Neuron (in vitro differentiated cells): ENCODE measurements around the gene SPRR1A.

ENCODE experiments used
- H2AFZ ChIP-seq: one replicate; pipeline ENCODE4 v1.6.1; 2013; ENCODE audit warnings: low read depth, mild to moderate bottlenecking, inconsistent platforms, low read length, moderate library complexity
- H3K27me3 ChIP-seq: one replicate; pipeline ENCODE4 v1.6.1; 2013; ENCODE audit warnings: low read length; ENCODE audit not compliant: insufficient read depth
- H3K36me3 ChIP-seq: one replicate; pipeline ENCODE4 v1.6.1; 2013; ENCODE audit warnings: low read length; ENCODE audit not compliant: insufficient read depth
- H3K4me1 ChIP-seq: one replicate; pipeline ENCODE4 v1.6.1; 2013; ENCODE audit warnings: low read length; ENCODE audit not compliant: insufficient read depth
- H3K4me3 ChIP-seq: 2 replicates; pipeline ENCODE4 v1.5.1; 2013; ENCODE audit warnings: mild to moderate bottlenecking, low read length, moderate library complexity
- H3K9me3 ChIP-seq: one replicate; pipeline ENCODE4 v1.6.1; 2013; ENCODE audit warnings: low read length

Gene SPRR1A, protein sequence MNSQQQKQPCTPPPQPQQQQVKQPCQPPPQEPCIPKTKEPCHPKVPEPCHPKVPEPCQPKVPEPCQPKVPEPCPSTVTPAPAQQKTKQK

DNA sequence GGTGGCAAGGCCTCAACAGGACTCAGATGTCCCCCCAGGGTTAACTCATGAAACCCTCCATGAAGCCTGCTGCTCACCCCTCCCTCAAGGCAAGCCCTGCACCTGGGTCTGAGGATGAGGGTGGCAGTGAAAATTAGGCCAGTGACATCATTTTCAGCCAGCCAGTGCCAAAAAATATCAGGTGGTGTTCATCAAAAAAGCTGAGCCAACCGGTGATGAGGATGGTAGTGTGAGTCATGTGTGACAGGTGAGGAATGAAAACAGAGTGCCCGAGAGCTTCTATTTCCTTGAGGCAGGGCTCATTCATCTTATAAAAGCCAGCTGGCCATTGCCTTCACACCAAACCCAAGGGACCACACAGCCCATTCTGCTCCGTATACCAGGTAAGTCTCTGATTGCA, at the start of gene SPRR1A:
SPRR1A (plus strand) TSS at position 339 of the 400 bp plus-strand sequence. CDS start 1,150 bp downstream, outside the sequence.
- Histone ChIP-seq H3K4me3 (no peak within 1 kb of the TSS), H3K9me3 (no peaks in the 10 kb centered on the region), H3K36me3 (no peaks in the 10 kb centered on the region), H2AFZ (no peak within 1 kb of the TSS), H3K27me3 (no peaks in the 10 kb centered on the region), H3K4me1 (no peaks in the 10 kb centered on the region)

DNA sequence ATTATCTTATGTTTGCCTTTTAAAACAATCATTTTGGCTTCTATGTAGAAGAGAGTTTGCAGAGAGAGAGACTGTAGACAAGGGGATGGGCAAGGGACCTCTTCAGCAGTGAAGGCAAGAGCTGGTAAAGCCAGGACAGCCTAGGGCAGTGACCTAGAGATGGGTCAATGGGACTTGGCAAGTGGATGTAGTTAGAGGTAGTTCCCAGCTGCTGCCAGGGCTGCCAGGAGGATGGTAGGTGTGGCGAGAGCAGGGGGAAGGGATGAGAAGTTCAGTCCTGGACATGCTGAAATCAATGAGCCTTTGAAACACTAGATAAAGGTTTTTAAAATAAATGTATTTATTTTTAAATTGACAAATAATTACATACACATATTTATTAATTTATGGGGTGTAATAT, 43.3 kb upstream of the SPRR1A start:
- no peaks in the 10 kb centered on the region for H3K9me3 ChIP-seq
- no peaks in the 10 kb centered on the region for H3K4me1 ChIP-seq
- H3K27me3 ChIP-seq, result peaks cover 2% of the 10 kb centered on the region
- H2AFZ ChIP-seq, result no peak overlapping the region
- no peak overlapping the region for H3K4me3 ChIP-seq
- H3K36me3 ChIP-seq, result no peaks in the 10 kb centered on the region

DNA sequence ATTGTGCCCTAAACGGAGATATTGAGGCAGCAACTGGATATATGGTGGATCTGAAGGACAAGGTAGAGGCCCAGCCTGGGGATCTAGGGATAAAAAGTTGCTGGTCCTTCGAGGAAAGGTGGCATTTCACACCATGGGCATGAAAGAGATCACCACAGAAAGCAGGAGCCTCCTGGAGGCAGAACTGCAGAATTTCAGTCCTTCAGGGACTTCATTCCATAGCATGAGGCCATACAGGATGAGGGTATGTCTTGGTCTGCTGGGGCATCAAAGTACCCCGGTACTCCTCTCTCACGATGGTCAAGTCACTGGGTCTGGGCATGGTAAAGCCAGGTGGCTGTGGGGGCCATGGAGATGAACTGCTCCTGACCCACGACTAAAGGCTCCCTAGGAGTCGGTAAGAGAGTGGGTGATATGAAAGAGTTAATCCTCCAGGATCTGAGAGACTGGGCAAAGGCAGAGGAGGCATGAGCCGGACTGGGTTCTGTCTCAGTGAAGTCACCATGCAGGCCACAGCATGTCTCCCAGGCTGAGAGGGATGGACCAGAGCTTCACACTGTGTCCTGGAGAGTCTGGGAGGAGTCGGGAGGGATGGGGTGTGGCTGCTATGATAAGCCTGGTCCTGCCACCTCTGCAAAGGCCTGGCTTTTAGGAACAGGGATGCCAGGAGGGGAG, 42.7 kb upstream of the SPRR1A start:
- Histone ChIP-seq H3K9me3 (no peaks in the 10 kb centered on the region), H3K4me1 (no peaks in the 10 kb centered on the region), H3K27me3 (peaks cover 2% of the 10 kb centered on the region), H3K4me3 (no peak overlapping the region), H3K36me3 (no peaks in the 10 kb centered on the region), H2AFZ (no peak overlapping the region)

DNA sequence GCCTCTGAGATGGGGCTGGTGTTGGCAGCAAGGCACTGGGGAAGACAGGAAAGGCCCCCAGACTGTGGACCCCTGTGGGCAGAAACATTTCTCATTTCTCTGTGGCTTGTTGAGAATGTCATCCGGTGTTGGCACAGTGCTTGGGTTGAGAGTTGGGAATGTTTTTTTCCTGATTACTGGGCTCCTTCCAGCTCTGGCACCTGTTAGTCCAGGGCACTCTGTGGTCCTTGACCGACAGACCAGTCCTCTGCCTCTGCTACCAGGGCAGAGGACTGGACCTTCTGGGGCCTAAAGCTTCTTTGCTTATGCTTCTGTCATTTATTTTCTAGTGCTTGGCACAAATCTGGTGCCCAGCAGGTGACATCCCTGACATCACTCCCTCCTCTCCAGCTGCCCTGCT, 41.7 kb upstream of the SPRR1A start:
- no peak overlapping the region for H3K4me3 ChIP-seq
- H2AFZ ChIP-seq, result no peak overlapping the region

DNA sequence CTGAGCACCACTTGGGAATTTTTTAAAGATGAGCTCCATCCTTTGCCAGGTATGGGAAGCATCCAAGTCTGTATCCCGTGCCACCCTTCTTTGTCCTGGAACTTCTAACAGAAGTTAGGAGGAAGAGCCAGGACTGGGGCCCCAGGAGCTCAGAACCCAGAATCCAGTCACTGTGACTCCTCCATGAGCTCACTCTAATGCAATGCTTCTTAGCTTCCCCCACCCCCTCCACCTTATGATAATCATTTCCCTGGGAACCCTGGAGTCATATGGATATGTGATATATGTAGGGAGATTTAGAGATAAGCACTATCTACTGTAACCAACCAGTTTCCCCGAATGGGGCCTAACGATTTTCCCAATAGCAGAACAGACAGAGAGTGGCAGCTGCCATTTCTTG, 37.6 kb upstream of the SPRR1A start:
- H3K36me3 ChIP-seq, result no peaks in the 10 kb centered on the region
- no peaks in the 10 kb centered on the region for H3K9me3 ChIP-seq
- H3K4me3 ChIP-seq, result no peak overlapping the region
- H3K4me1 ChIP-seq, result no peaks in the 10 kb centered on the region
- H3K27me3 ChIP-seq, result peaks cover 7% of the 10 kb centered on the region
- H2AFZ ChIP-seq, result no peak overlapping the region

More for the DNA sequence above, 41.7 kb upstream of the SPRR1A start:
- peaks cover 2% of the 10 kb centered on the region for H3K27me3 ChIP-seq
- H3K9me3 ChIP-seq, result no peaks in the 10 kb centered on the region
- H3K36me3 ChIP-seq, result no peaks in the 10 kb centered on the region
- H3K4me1 ChIP-seq, result no peaks in the 10 kb centered on the region

DNA sequence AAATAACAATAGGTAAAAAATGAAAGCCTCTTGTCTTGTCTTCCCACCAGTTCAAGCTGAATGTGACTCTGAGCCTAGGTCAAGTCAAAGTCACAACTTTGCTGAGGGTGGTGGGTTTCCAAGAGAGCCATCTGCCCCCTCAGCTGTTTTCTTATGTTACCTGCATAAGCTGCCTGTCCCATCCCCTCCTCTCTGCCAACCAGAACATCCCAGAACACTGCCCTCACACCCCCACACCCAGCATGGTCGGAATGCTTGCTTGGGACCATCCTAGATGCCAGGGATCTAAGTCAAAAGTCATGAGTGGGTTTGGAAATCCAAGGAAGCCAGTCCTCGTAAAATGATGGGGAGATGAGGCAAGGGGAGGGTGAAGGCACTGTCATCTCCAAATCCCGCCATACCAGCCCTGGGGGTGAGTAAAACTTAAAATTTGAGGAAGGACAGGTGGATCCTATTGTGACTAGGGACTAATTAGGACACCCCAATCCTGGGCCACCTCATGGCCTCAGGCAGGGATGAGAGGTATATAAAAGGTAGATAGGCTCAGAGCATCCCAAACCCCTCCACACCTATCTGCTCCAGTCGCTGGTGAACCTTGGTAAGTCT, 37.1 kb upstream of the SPRR1A start, which contains the start of gene SPRR5:
SPRR5 (plus strand) TSS at position 556 of the 606 bp plus-strand sequence. CDS start 1,349 bp downstream, outside the sequence.
- peaks cover 7% of the 10 kb centered on the region for H3K27me3 ChIP-seq
- no peak within 1 kb of the TSS for H2AFZ ChIP-seq
- no peaks in the 10 kb centered on the region for H3K4me1 ChIP-seq
- no peak within 1 kb of the TSS for H3K4me3 ChIP-seq
- H3K36me3 ChIP-seq, result no peaks in the 10 kb centered on the region
- H3K9me3 ChIP-seq, result no peaks in the 10 kb centered on the region

DNA sequence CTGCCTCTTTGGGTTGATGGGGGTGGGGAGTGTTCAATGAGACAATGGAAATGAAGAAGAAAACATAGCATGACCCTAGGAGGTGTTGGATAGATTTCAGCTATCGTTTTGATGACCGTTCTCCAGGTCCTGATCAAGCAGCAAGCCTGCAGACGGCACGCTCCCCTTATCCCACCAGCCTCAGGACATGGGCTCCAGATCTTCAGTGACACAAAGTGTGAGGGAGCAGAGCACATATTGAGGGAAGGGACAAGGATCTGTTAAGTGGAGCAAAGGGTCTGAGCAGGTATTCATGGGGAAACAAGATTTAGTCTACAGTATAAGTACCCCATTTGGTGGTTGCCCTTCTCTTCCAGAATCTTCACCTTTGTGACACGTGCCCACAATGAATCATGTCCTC, 32.2 kb upstream of the SPRR1A start:
- Histone ChIP-seq H3K27me3 (peaks cover 5% of the 10 kb centered on the region), H2AFZ (no peak overlapping the region), H3K36me3 (no peaks in the 10 kb centered on the region), H3K4me1 (no peaks in the 10 kb centered on the region), H3K4me3 (no peak overlapping the region), H3K9me3 (no peaks in the 10 kb centered on the region)

DNA sequence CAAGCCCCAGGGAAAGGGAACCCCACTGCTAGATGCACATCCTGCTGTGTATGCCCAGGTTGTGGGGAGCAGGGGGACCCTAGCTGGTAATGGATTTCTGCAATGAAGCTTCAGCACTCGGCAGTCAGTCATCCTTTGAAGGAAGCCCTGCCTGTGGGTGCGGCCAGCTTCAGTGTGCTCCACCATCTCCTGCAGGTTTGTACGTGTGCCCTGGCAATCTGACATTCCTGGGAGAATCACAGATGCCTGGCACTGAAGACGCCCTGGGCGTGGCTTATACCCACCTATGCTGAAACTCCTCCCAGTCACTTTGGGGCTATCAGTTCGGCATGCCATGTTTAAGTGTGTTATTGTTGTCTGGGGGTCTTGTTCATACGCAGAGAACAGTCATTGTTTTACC, 30.1 kb upstream of the SPRR1A start:
- H3K4me3 ChIP-seq, result no peak overlapping the region
- H3K27me3 ChIP-seq, result peaks cover 5% of the 10 kb centered on the region
- H3K36me3 ChIP-seq, result no peaks in the 10 kb centered on the region
- no peaks in the 10 kb centered on the region for H3K4me1 ChIP-seq
- H2AFZ ChIP-seq, result no peak overlapping the region
- no peaks in the 10 kb centered on the region for H3K9me3 ChIP-seq

DNA sequence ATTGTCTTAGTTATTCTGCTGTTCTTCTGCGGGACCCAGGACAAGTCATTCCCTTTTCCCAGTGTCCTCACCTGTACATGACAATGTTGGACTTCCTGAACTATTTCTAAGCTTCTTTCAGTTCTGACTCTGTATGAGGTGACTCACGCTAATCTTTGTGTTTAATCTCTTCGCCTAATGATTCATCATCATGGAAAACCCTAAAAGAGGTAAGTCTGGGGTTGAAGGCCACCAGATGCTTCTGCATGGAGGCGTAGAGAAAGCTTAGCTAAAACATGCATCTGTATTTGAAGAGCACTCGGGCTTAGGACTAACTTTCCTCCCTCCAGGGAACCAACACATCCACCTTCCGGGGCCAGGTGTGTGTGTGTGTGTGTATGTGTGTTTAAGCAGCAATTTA, 29.4 kb upstream of the SPRR1A start:
- H2AFZ ChIP-seq, result no peak overlapping the region
- no peaks in the 10 kb centered on the region for H3K9me3 ChIP-seq
- no peaks in the 10 kb centered on the region for H3K4me1 ChIP-seq
- no peak overlapping the region for H3K4me3 ChIP-seq
- peaks cover 5% of the 10 kb centered on the region for H3K27me3 ChIP-seq
- H3K36me3 ChIP-seq, result no peaks in the 10 kb centered on the region

DNA sequence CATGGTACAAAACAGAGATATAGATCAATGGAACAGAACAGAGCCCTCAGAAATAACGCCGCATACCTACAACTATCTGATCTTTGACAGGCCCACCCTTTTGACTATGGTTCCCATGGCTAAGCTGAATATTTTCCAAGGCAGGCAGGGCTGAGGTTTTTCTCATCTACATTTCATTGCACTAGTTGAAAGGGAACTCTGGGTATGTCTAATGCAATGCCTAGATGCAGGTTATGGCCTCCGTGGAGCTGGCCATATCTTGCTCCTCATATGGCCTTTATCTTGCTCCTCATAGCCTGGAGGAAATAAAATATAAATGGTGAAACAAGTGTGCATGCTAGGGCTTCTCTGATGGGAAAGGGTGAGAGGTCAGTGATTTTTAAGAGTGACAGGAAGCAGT, 26.3 kb upstream of the SPRR1A start:
- Histone ChIP-seq H3K36me3 (no peaks in the 10 kb centered on the region), H3K9me3 (no peaks in the 10 kb centered on the region), H3K4me1 (no peaks in the 10 kb centered on the region), H2AFZ (no peak overlapping the region), H3K27me3 (peaks cover 3% of the 10 kb centered on the region), H3K4me3 (no peak overlapping the region)

DNA sequence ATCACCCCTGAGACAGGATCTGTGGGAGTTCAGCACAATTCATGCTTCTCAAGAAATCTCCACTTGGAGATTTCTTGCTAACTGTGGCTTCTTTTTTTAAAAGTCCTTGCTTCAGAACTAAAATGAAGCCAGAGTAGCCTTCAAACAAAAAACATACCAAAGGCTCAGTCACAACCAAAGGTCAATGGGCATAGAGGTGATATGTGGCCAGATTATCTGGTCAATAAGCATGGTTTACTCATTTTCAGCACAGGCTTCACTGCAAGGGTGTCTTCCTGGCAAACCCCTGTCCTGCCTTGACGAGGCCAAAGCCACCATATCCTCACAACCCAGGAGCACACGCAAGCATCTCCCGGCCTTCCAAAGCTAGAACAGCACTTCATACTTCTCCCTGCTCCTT, 24.6 kb upstream of the SPRR1A start:
- Histone ChIP-seq H3K4me3 (no peak overlapping the region), H3K4me1 (no peaks in the 10 kb centered on the region), H3K27me3 (peaks cover 3% of the 10 kb centered on the region), H2AFZ (no peak overlapping the region), H3K9me3 (no peaks in the 10 kb centered on the region), H3K36me3 (no peaks in the 10 kb centered on the region)

DNA sequence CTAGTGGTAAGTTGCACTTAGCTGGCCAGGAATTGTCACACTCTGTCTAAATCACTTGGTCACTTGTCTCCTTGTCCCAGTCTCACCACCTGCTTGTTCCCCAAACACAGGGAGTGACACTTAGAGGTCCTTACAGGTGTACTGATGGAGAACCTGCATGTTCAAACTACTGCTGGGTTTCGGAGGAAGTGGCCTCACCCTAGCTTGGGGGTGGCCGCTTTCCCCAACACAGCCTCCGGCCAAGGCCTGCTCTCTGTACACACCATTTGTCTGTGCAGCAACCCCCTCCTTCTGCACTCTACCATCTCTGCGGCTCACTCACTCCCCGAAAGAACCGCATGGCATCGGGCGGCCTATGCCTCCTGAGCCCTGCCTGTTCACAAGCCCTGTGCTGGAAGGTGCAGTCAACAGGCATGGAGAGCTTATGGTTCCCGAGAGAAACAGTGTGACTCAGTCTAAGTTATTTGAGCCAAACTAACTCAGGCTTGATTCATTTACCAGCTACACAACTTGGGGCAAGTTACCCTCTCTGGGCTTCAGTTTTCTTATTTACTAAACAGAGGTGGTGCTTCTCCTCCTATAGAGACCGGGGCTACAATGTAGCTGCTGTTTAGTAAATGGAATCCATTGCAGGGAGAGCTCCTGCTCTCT, 24.0 kb upstream of the SPRR1A start:
- Histone ChIP-seq H3K27me3 (peaks cover 3% of the 10 kb centered on the region), H3K36me3 (no peaks in the 10 kb centered on the region), H2AFZ (no peak overlapping the region), H3K9me3 (no peaks in the 10 kb centered on the region), H3K4me3 (no peak overlapping the region), H3K4me1 (no peaks in the 10 kb centered on the region)

DNA sequence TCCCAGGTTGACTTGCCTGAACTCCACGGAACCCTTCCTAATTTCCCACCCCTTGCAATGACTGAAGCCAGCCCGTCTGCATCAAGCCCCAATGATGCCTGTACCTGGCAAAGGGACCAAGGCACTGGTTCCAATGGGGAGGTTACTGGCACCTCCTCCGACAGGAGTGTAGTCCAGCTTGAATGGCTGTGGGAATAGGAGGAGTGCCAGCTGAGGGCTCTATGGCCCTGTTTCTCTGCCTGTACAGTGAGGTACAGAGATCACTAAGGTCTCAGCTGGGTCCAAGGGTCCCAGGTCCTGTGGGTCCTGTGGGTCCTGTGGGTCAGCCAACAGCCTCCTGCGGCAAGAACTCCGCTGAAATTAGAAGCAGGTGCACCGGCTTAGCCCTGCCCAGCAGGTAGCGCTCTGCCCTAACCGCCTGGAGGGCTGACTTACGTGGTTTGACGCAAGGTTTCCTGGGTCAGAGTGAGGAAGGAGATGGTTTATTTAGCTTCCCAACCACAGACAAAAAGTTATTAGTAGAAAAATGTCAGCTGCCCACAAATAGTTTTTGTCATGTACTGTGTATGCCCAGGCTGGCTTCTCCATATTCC, 23.3 kb upstream of the SPRR1A start:
- Histone ChIP-seq H3K9me3 (no peaks in the 10 kb centered on the region), H3K4me3 (no peak overlapping the region), H2AFZ (no peak overlapping the region), H3K36me3 (no peaks in the 10 kb centered on the region), H3K4me1 (no peaks in the 10 kb centered on the region), H3K27me3 (peaks cover 4% of the 10 kb centered on the region)
